ENCODE results near the gene SLC39A13. TPM values are rescaled to one million over a fixed set of nuclear protein-coding genes. Genes with fewer than 3 reads are reported as not detected.

Gene SLC39A13
- total and polyA plus RNA-seq, 2 of the 13 experiments (the other 11 are each of a cell fraction or from before 2014, with no cell fraction given): 15.3 to 30.5 TPM

DNA sequence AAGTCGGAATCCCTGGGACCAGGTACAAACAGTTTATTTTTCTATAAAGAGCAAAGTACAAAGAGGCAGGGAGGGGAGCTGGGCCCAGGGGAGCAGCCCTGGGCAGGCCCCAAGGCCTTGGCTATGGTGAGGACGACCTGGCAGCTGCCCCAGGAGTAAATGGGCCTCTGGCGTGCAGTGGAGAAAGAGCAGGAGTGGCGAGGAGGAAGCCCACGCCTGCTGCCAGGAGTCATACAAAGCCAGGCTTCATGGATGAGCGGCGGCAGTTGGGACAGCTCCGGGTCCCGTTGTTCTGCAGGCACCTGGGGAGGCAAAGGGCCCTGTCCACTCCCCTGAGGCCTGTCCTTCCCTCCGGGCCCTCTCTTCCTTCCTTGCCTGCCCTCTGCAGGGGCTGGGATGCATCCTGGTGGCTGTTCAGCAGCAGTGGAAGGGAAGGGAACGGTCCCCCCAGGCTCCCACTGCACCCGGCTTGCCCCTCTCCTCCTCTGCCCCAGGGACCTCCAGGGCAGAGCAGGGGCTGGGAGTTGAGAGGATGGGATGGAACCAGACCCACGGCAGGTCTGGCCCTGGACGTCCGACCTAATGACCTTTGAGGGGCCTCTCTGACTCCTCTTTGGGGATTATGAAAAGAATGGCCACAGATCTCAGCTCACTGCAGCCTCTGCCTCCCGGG is 29.5 kb downstream of the SLC39A13 start (continued):
- TF ChIP-seq SAFB2 (CRISPR knock-in tag; IDR thresholded peaks at IDR 0.05; ENCODE audit: borderline replicate concordance, low read depth): no peak
- TF ChIP-seq REL (CRISPR knock-in tag; conservative IDR thresholded peaks at IDR 0.05): no peak
- TF ChIP-seq SRSF1 (optimal IDR thresholded peaks at IDR 0.05; ENCODE audit: low read depth, low read length): peak; percentile 31
- 0 out of 2 replicates have a peak, but pooled peaks have one; percentile 23 for TF ChIP-seq BORCS8-MEF2B (CRISPR knock-in tag; IDR thresholded peaks at IDR 0.05)
- peak; percentile 20; the same call in 1 of the 2 replicates for TF ChIP-seq HMG20B (CRISPR knock-in tag; conservative IDR thresholded peaks at IDR 0.05)
- TF ChIP-seq, protein P1, sequence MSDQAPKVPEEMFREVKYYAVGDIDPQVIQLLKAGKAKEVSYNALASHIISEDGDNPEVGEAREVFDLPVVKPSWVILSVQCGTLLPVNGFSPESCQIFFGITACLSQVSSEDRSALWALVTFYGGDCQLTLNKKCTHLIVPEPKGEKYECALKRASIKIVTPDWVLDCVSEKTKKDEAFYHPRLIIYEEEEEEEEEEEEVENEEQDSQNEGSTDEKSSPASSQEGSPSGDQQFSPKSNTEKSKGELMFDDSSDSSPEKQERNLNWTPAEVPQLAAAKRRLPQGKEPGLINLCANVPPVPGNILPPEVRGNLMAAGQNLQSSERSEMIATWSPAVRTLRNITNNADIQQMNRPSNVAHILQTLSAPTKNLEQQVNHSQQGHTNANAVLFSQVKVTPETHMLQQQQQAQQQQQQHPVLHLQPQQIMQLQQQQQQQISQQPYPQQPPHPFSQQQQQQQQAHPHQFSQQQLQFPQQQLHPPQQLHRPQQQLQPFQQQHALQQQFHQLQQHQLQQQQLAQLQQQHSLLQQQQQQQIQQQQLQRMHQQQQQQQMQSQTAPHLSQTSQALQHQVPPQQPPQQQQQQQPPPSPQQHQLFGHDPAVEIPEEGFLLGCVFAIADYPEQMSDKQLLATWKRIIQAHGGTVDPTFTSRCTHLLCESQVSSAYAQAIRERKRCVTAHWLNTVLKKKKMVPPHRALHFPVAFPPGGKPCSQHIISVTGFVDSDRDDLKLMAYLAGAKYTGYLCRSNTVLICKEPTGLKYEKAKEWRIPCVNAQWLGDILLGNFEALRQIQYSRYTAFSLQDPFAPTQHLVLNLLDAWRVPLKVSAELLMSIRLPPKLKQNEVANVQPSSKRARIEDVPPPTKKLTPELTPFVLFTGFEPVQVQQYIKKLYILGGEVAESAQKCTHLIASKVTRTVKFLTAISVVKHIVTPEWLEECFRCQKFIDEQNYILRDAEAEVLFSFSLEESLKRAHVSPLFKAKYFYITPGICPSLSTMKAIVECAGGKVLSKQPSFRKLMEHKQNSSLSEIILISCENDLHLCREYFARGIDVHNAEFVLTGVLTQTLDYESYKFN (CRISPR knock-in tag; conservative IDR thresholded peaks at IDR 0.05): peak; percentile 77
- no peak for TF ChIP-seq TOPORS (CRISPR knock-in tag; IDR thresholded peaks at IDR 0.05)
- TF ChIP-seq KAT8 (CRISPR knock-in tag; IDR thresholded peaks at IDR 0.05): peak; percentile 66; the same call in 1 of the 2 replicates
- peak; percentile 28 for TF ChIP-seq KDM3A (CRISPR knock-in tag; IDR thresholded peaks at IDR 0.05; ENCODE audit: low read depth)
- TF ChIP-seq RBM39 (IDR thresholded peaks at IDR 0.05; ENCODE audit: low read depth, low read length, poor library complexity, severe bottlenecking): no peak
- TF ChIP-seq, protein P2, sequence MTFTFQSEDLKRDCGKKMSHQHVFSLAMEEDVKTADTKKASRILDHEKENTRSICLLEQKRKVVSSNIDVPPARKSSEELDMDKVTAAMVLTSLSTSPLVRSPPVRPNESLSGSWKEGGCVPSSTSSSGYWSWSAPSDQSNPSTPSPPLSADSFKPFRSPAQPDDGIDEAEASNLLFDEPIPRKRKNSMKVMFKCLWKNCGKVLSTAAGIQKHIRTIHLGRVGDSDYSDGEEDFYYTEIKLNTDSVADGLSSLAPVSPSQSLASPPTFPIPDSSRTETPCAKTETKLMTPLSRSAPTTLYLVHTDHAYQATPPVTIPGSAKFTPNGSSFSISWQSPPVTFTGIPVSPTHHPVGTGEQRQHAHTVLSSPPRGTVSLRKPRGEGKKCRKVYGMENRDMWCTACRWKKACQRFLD (CRISPR knock-in tag; IDR thresholded peaks at IDR 0.05; ENCODE audit: borderline replicate concordance): no peak
- TF ChIP-seq, protein P3, sequence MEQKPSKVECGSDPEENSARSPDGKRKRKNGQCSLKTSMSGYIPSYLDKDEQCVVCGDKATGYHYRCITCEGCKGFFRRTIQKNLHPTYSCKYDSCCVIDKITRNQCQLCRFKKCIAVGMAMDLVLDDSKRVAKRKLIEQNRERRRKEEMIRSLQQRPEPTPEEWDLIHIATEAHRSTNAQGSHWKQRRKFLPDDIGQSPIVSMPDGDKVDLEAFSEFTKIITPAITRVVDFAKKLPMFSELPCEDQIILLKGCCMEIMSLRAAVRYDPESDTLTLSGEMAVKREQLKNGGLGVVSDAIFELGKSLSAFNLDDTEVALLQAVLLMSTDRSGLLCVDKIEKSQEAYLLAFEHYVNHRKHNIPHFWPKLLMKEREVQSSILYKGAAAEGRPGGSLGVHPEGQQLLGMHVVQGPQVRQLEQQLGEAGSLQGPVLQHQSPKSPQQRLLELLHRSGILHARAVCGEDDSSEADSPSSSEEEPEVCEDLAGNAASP (CRISPR knock-in tag; IDR thresholded peaks at IDR 0.05; ENCODE audit: borderline replicate concordance): no peak
- TF ChIP-seq, protein P4, sequence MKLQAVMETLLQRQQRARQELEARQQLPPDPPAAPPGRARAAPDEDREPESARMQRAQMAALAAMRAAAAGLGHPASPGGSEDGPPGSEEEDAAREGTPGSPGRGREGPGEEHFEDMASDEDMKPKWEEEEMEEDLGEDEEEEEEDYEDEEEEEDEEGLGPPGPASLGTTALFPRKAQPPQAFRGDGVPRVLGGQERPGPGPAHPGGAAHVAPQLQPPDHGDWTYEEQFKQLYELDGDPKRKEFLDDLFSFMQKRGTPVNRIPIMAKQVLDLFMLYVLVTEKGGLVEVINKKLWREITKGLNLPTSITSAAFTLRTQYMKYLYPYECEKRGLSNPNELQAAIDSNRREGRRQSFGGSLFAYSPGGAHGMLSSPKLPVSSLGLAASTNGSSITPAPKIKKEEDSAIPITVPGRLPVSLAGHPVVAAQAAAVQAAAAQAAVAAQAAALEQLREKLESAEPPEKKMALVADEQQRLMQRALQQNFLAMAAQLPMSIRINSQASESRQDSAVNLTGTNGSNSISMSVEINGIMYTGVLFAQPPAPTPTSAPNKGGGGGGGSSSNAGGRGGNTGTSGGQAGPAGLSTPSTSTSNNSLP (IDR thresholded peaks at IDR 0.05; ENCODE audit: low read depth, low read length): 0 out of 2 replicates have a peak, but pooled peaks have one; percentile 12
- peak; percentile 45; the same call in 1 of the 2 replicates for TF ChIP-seq ETV5 (CRISPR knock-in tag; IDR thresholded peaks at IDR 0.05; ENCODE audit: borderline replicate concordance)
- no peak for TF ChIP-seq SOX13 (IDR thresholded peaks at IDR 0.05)
- TF ChIP-seq SOX13 (CRISPR knock-in tag; conservative IDR thresholded peaks at IDR 0.05 in 1 of 2, IDR thresholded peaks at IDR 0.05 in 1 of 2): peak in 1 of 2 experiments; percentile 49; a peak in 1 of 4 replicates
- TF ChIP-seq ZNF839 (CRISPR knock-in tag; IDR thresholded peaks at IDR 0.05; ENCODE audit: borderline replicate concordance): no peak
- TF ChIP-seq, protein P5, sequence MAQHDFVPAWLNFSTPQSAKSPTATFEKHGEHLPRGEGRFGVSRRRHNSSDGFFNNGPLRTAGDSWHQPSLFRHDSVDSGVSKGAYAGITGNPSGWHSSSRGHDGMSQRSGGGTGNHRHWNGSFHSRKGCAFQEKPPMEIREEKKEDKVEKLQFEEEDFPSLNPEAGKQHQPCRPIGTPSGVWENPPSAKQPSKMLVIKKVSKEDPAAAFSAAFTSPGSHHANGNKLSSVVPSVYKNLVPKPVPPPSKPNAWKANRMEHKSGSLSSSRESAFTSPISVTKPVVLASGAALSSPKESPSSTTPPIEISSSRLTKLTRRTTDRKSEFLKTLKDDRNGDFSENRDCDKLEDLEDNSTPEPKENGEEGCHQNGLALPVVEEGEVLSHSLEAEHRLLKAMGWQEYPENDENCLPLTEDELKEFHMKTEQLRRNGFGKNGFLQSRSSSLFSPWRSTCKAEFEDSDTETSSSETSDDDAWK (CRISPR knock-in tag; IDR thresholded peaks at IDR 0.05): no peak
- peak; percentile 36; the same call in 1 of the 2 replicates for TF ChIP-seq MYC (CRISPR knock-in tag; IDR thresholded peaks at IDR 0.05; ENCODE audit: borderline replicate concordance)
